NCI-H187 treated with DMSO at 0.1 percent for 48 hours (cell line): ENCODE data around the gene MAP3K21.

Source experiments
- DNase-seq: peaks from one replicate; lab custom pipeline; 2025; lab: John Stamatoyannopoulos, UW

Gene MAP3K21

GRCh38 chr1:233326319-233326718 lies 1.2 kb upstream of the MAP3K21 start:
- DNase-seq: no peak

DNA sequence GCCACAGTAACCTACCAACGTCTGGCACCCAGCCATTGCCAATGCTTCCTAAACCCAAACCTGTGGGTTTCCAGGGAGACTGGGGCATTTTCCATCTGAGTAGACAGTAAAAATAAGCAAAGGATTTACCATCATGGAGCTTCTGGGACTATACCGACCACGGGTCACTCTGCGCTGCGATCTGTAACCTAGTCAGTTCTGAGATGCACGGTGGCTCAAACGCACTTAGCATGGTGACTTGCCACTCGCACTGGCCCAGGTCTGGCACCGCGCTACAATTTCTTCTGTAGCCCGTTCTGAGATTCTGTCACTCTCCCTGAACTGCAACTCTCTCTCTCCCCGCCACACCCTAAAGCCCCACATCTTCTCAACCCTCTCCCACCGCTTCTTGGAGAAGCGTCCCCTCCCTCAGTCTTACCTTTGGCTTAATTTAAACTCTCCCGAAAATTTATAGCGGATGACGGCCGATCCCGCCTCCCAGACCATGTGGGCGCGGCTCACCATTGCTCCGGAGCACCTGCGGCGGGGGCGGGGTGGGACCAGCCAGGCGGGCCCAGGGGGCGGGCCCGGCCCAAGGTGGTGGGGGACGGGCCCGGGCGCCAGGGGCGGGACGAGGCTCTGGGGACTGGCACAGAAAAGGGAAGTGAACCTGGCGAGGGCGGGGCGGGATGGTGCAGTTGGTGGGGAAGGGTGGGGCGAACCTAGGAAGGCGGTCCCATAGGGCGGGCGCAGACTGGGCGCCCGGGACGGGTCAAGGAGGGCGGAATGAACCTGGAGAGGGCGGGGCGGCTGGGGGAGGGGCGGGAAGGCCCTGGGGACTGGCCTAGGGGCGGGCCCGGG lies 493 bp upstream of the MAP3K21 start:
- DNase-seq: peak; percentile 18

DNA sequence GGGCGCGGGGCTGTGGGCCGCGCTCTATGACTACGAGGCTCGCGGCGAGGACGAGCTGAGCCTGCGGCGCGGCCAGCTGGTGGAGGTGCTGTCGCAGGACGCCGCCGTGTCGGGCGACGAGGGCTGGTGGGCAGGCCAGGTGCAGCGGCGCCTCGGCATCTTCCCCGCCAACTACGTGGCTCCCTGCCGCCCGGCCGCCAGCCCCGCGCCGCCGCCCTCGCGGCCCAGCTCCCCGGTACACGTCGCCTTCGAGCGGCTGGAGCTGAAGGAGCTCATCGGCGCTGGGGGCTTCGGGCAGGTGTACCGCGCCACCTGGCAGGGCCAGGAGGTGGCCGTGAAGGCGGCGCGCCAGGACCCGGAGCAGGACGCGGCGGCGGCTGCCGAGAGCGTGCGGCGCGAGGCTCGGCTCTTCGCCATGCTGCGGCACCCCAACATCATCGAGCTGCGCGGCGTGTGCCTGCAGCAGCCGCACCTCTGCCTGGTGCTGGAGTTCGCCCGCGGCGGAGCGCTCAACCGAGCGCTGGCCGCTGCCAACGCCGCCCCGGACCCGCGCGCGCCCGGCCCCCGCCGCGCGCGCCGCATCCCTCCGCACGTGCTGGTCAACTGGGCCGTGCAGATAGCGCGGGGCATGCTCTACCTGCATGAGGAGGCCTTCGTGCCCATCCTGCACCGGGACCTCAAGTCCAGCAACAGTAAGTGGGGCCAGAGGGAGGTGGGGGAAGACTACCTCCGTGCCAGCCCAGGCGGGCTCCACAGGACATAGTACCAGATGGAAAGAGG lies 808 bp downstream of the MAP3K21 start:
- no peak for DNase-seq

DNA sequence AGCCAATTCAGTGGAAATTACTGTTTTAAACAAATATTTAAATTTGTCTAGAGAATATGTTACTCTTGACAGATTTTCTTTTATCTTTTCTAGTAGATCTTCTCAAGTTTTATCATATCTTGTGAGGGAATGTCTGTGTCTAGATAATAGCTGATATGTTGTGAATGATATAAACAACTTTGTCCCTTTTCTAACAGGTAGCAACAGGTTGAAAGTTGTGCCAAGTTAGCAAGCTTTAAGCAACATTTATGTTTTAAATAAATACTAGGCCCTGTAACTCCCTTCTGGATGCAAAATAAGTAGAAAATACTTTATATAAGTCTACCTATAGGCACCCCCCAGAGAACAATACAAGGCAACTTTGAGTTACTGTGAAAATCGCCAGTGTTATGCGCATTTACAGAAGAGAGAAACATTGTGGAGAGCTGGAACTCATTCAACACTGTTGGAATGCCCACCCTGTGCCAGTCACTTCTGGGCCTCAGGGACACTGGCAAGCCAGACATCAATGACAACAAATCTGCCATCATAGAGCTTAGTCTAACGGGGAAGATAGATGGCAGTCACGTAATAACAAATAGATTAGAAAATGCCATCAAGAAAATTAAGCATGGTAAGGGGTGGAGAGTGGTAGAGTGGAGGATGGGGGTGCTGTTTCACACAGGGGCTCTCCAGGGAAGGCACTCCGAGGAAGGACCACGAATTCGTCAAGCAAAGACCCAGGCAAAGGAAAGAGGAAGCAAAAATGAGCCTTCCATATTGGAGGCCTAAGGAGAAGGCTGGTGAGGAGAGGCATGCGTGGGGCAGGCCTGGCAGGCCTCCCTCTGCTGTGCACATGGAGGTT lies 4.4 kb downstream of the MAP3K21 start:
- DNase-seq: no peak

- no peak for DNase-seq
Observed at GRCh38 chr1:233333086-233333485, 5.6 kb downstream of the MAP3K21 start.

DNA sequence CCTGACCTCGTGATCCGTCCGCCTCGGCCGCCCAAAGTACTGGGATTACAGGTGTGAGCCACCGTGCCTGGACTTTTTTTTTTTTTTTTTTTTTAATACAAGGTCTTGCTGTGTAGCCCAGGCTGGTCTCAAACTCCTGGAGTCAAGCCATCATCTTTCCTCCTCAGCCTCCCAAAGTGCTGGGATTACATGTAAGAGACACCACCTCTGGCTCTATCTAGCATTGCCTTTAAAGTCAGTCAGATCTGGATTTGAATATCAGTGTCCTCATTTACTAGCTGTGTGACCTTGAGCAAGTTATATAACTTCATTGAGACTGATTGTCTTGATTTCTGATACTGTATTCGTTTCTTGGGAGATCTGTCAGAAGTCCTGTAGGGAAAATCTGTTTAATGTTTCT lies 6.6 kb downstream of the MAP3K21 start:
- no peak for DNase-seq

DNA sequence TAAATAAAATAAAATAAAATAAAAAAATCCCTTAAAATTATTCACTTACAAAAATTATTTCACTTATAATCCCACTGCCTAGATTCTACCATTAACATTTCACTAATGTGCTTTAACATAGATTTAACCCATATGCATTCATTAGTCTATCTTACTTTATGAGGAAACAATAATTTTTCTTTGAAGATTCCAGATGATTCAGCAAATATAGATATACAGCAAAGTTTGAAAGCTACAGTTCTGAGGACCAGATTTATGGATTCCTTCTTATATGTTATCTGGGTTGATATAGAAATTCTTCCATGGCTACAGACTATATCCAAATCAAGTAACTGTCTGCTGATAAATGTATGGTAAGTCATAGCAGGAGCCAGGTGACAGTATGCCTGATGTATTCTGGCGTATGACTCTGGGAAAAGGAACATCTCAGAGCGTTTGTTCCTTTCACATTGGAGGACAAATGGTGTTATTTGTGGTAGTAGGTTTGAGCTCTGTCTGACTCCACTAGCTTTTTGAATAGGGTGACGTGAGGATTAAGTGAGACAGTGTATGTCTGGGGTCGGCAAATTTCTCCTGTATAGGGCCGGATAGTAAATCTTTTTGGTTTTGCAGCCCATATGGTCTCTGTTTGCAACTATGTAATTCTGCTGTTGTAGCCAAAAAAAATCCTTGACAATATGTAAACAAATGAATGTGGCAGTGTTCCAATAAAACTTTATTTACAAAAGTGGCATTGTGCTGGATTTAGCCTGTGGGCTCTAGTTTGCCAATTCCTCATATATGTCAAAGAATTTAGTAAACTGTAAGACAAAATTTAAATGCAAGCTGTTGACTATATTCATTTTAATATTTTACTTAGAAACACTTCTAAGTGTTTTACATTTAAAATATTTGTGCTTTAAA lies 9.3 kb downstream of the MAP3K21 start:
- DNase-seq: no peak

DNA sequence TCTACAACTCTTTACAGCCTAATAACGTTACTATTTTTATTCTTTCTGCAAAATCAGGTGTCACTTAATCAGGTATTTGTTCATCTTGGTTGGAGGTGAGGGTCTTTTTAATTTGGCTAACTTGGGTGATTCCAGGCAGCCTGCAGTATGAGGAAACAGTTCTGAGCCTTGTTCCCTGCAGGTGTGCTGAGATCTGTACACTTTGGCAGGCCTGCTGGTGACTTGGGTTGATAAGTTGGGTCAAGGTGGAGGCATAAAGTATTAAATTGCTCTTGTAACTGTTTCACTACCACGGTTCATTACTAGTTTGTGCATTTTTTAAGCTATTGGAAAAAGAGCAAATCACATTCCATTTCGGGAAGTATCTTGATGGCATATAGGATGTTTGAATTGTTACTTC lies 10.0 kb downstream of the MAP3K21 start:
- no peak for DNase-seq

DNA sequence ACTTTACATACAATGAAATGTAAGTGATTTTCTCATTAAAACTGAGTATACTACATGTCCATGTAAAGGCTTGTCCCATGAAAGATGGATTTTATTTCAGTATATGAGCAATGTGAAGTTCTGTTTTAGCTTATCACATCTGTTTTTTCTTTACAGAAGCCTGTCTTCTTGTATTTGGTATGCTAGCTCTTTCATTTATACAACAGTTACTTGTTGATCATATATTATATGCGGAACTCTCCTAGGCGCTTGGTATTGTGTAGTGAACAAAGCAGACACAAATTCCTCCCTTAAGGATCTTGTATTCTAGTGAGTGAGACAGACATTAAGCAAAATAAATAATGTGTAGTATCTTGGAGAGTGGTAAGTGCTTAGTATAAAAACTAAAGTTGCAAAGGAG lies 10.6 kb downstream of the MAP3K21 start:
- no peak for DNase-seq

DNA sequence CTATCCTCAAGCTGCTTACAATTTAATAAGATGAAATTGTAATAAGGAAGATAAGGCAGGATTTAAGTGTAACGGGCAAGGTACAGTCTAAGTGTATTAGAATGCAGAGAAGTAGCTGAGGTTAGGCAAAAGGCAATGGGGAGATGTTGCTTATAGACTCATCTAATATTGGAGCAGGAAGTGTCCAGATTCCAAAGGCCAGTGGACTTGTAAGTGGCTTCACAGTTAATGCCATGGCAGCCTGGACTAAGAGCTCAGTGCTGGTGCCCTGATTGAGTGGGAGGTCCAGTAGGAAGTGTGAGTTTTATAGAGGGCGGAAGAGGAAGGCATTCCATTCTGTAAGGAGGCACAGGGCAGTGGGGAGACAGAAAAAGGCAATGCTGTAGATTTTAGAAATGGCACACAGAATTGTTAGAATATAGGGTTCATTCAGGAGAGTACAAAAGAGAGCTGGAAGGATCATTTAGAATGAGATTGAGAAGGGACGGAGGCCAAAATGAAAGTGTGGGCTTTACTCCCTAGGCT lies 12.6 kb downstream of the MAP3K21 start:
- no peak for DNase-seq

- DNase-seq: no peak
Observed at GRCh38 chr1:233340966-233341516, 13.5 kb downstream of the MAP3K21 start.

- DNase-seq: no peak
Observed at GRCh38 chr1:233342086-233342485, 14.6 kb downstream of the MAP3K21 start.

GRCh38 chr1:233343262-233343661 lies 15.7 kb downstream of the MAP3K21 start:
- no peak for DNase-seq

- DNase-seq: no peak
Observed at GRCh38 chr1:233347338-233347737, 19.8 kb downstream of the MAP3K21 start.

GRCh38 chr1:233349137-233349536 lies 21.6 kb downstream of the MAP3K21 start:
- no peak for DNase-seq

GRCh38 chr1:233354983-233355382 lies 27.5 kb downstream of the MAP3K21 start:
- DNase-seq: no peak

- no peak for DNase-seq
Observed at GRCh38 chr1:233355841-233356704, 28.5 kb downstream of the MAP3K21 start.

DNA sequence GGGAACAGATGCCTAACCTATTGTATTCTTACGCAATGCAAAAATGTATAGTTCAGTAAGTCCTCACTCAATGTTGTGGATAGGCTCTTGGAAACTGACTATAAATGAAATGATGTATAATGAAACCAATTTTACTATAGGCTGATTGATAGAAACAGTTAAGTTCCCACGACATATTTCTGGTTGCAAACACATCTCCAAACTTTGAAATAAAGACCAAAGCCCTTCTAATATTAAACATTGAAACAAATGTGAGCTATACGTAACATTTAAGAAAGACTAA lies 29.1 kb downstream of the MAP3K21 start:
- DNase-seq: no peak

DNA sequence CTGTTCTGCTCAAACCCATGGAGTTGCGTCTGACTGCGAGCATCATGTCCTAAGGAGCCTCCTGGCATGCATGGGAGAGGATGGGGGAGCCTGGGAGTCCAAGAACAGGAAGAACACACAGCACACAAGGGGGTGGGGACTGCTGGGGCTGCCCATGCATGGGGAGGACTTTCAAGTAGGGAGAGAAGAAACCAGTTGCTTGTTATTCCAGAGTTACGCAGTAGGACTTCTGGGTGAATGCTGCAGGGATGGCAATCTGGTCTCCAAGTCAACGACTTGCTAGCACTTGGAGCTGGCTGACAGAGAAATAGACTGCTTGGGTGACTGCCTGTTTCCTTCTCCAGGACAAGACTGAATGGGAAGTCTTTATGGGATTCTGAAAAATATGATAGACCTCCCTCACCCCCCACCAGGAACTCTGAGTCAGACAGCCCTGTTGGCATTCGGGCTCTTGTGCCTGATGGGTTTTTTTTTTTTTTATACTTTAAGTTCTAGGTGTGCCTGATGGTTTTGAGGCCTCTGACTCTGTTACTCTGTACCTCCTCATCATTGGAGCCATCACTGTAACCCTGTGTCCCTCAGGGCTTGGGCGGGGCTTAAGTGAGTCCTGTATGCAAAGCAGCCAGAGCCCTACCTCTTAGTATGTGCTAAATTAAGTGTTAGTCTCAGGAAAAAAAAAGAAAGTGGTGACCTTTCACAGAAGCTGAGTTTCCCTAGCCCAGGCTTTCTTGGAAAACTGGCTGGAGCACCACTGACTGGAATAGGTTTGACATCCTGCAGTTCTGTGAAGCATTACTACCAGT lies 30.3 kb downstream of the MAP3K21 start:
- DNase-seq: no peak
